B cell (primary cell): Measurements from ENCODE around the gene PLPP7. TPM values are rescaled to one million over a fixed set of nuclear protein-coding genes. Genes with fewer than 3 reads are reported as not detected.

Source experiments
- ATAC-seq: fragments of 200-7000 bp; cut with Tn5 transposase; one replicate; pipeline ENCODE4 v1.10.0; 2021; ENCODE audit warnings: low read depth, mild to moderate bottlenecking, moderate number of reproducible peaks, moderate library complexity
- CTCF ChIA-PET: fragments of 350-600 bp; sonication (Branson Sonifier 250); formaldehyde crosslinking; loops from one replicate; lab custom pipeline; 2021; ENCODE audit warnings: antibody characterized with exemption, inconsistent platforms; lab: Charles Lee
- POLR2A ChIA-PET: fragments of 350-600 bp; sonication (Branson Sonifier 250); formaldehyde crosslinking; loops from one replicate; lab custom pipeline; 2021; ENCODE audit warnings: antibody characterized with exemption; lab: Charles Lee
- DNase-seq: peaks from one replicate; pipeline ENCODE4 v3.0.0; 2013
- H2AFZ ChIP-seq: 2 replicates; pipeline ENCODE4 v1.6.1; 2012; ENCODE audit warnings: mild to moderate bottlenecking, low read depth, low read length; ENCODE audit not compliant: insufficient read depth, poor library complexity, severe bottlenecking
- H3K27ac ChIP-seq, 2 donors: 1 replicate in 1 of 2; 2 replicates in 1 of 2; pipeline ENCODE4 v1.5.1; 2012 to 2013; ENCODE audit warnings: low read length in 2 of 2, mild to moderate bottlenecking in 2 of 2, moderate library complexity in 1 of 2
- H3K27me3 ChIP-seq, 4 experiments: fragments of 200-600 bp in 1 of 4; sonication (generic) in 1 of 4; replicated peaks in 1 of 4; 1 replicate in 2 of 4; 2 replicates in 2 of 4; pipeline versions ENCODE4 v1.6.1 to v1.7.0; 2013 to 2016; ENCODE audit warnings: low read length in 3 of 4, mild to moderate bottlenecking in 2 of 4, mixed read lengths in 1 of 4, moderate library complexity in 1 of 4; ENCODE audit not compliant: insufficient read depth in 4 of 4, control insufficient read depth in 3 of 4; ENCODE audit errors: control extremely low read depth in 1 of 4
- H3K36me3 ChIP-seq, 2 experiments: replicated peaks in 1 of 2; 1 replicate in 1 of 2; 2 replicates in 1 of 2; pipeline versions ENCODE4 v1.6.1 to v1.7.1; 2013; ENCODE audit warnings: low read length in 1 of 2; ENCODE audit not compliant: insufficient read depth in 2 of 2, control insufficient read depth in 1 of 2; ENCODE audit errors: control extremely low read depth in 1 of 2, extremely low read depth in 1 of 2
- H3K4me1 ChIP-seq, 2 donors: fragments of 200-600 bp in 1 of 2; sonication (generic) in 1 of 2; 1 replicate in 1 of 2; 2 replicates in 1 of 2; pipeline versions ENCODE4 v1.5.1 to v1.6.1; 2013 to 2017; ENCODE audit warnings: low read length in 2 of 2; ENCODE audit not compliant: control insufficient read depth in 2 of 2, insufficient read depth in 2 of 2
- H3K4me2 ChIP-seq: replicated peaks from 2 replicates; pipeline ENCODE3; 2012; ENCODE audit warnings: mild to moderate bottlenecking, low read depth, low read length; ENCODE audit not compliant: poor library complexity, severe bottlenecking
- H3K4me3 ChIP-seq, 5 experiments: fragments of 200-600 bp in 1 of 5; sonication (generic) in 1 of 5; 1 replicate in 3 of 5; 2 replicates in 2 of 5; pipeline versions ENCODE4 v1.5.1 to v1.7.0; 2011 to 2016; ENCODE audit warnings: low read length in 4 of 5, mild to moderate bottlenecking in 4 of 5, low read depth in 2 of 5, control low read depth in 1 of 5, moderate library complexity in 1 of 5; ENCODE audit not compliant: insufficient read depth in 1 of 5; ENCODE audit errors: control extremely low read depth in 1 of 5, extremely low read depth in 1 of 5
- H3K79me2 ChIP-seq: fragments of 200-600 bp; sonication (generic); one replicate; pipeline ENCODE4 v1.6.0; 2016; ENCODE audit warnings: low read length; ENCODE audit not compliant: control insufficient read depth, insufficient read depth
- H3K9ac ChIP-seq: fragments of 200-600 bp; sonication (generic); 2 replicates; pipeline ENCODE4 v1.6.1; 2017; ENCODE audit warnings: mild to moderate bottlenecking, low read length, moderate library complexity
- H3K9me3 ChIP-seq, 3 donors: one replicate each; pipeline versions ENCODE4 v1.6.1 to v1.7.1; 2013; ENCODE audit warnings: low read length in 2 of 3; ENCODE audit not compliant: control insufficient read depth in 2 of 3, insufficient read depth in 1 of 3; ENCODE audit errors: control extremely low read depth in 1 of 3
- H4K20me1 ChIP-seq: 2 replicates; pipeline ENCODE4 v1.6.0; 2012; ENCODE audit warnings: mild to moderate bottlenecking, low read length; ENCODE audit not compliant: insufficient read depth, control insufficient read depth, poor library complexity, severe bottlenecking
- H3K27ac Mint-ChIP-seq: one replicate; pipeline ENCODE4 v1.8.0; 2021; ENCODE audit warnings: mixed read lengths
- H3K27me3 Mint-ChIP-seq: one replicate; pipeline ENCODE4 v1.8.0; 2021; ENCODE audit warnings: mixed read lengths
- H3K4me1 Mint-ChIP-seq: one replicate; pipeline ENCODE4 v1.8.0; 2021; ENCODE audit warnings: mixed read lengths
- H3K4me3 Mint-ChIP-seq: one replicate; pipeline ENCODE4 v1.8.0; 2021; ENCODE audit warnings: mixed read lengths
- H3K9me3 Mint-ChIP-seq: one replicate; pipeline ENCODE4 v1.8.0; 2022; ENCODE audit warnings: mixed read lengths; ENCODE audit not compliant: insufficient read depth
- CTCF ChIP-seq: fragments of 200-600 bp; IDR thresholded peaks from one replicate; pipeline ENCODE4 v1.8.0; 2022; ENCODE audit warnings: antibody characterized with exemption, mild to moderate bottlenecking
- EZH2 ChIP-seq: IDR thresholded peaks from 2 replicates; pipeline ENCODE4 v1.6.1; 2012; ENCODE audit warnings: borderline replicate concordance, low read depth, mild to moderate bottlenecking, moderate library complexity, low read length; ENCODE audit not compliant: insufficient read depth, poor library complexity, severe bottlenecking
- WGBS: methylation state at CpG from one replicate; pipeline ENCODE4 v1.1.5; 2013; ENCODE audit warnings: missing lambda C conversion rate; ENCODE audit not compliant: insufficient coverage; 5-methylcytosine and 5-hydroxymethylcytosine counted together
- intact Hi-C: fragments of 100-400 bp; cut with micrococcal nuclease; formaldehyde crosslinking; loops from one replicate; pipeline ENCODE4 v1.10.0; 2022
- polyA plus RNA-seq: library from polyadenylated mRNA; depleted of rRNA; stranded (reverse); fragments of >200 nt; gene quantifications from 2 replicates; pipeline ENCODE4 v1.2.3, GENCODE V29; 2012
- total RNA-seq, 2 donors: library from RNA; stranded (reverse); fragments of 120-200 nt in 1 of 2; gene quantifications; 1 replicate in 1 of 2; 2 replicates in 1 of 2; pipeline versions ENCODE4 v1.2.3 to v1.2.4, GENCODE V29; 2013 to 2022

The PLPP7 gene
- total and polyA plus RNA-seq, 2 donors (not counting 1 experiment from before 2014, with no cell fraction given): 0.57 to 2.0 TPM

GRCh38 chr9:131320031-131320685, 30.6 kb downstream of the PLPP7 start:
- CTCF ChIA-PET: interaction anchor here (1.7 kb wide), 1 partner anchor 16 kb away, joined by 7 read pairs; no protein-coding TSS in a partner anchor
- ATAC-seq: no peak

More at GRCh38 chr9:131320031-131320685, 30.6 kb downstream of the PLPP7 start:
- Histone ChIP-seq H3K79me2 (no peaks in the 10 kb centered on the region), H3K27ac (no peak overlapping the region), H3K4me3 (no peak overlapping the region), H3K36me3 (no peaks in the 10 kb centered on the region), H2AFZ (no peak overlapping the region), H3K9ac (no peak overlapping the region), H4K20me1 (no peaks in the 10 kb centered on the region), H3K9me3 (peaks cover 0 to 8% (median 0%) of the 10 kb centered on the region in 3 donors), H3K4me2 (no peak overlapping the region), H3K4me1 (no peaks in the 10 kb centered on the region), H3K27me3 (peaks cover 0 to 6% (median 0%) of the 10 kb centered on the region in 4 experiments)
- DNase-seq: no peak
- POLR2A ChIA-PET: no interaction called here
- H3K27ac Mint-ChIP-seq: no peak overlapping the region
- TF ChIP-seq EZH2 (no peak), CTCF (no peak)
- peaks cover 3% of the 10 kb centered on the region for H3K27me3 Mint-ChIP-seq
- intact Hi-C loops: no loop called here
- no peaks in the 10 kb centered on the region for H3K4me1 Mint-ChIP-seq
- H3K9me3 Mint-ChIP-seq: no peaks in the 10 kb centered on the region
- H3K4me3 Mint-ChIP-seq: no peak overlapping the region
- 93% methylated on average over 9 of the region's 19 CpGs for WGBS
